Liver (tissue), 9 donors: Measurements from ENCODE around the gene HEATR3. TPM values are rescaled to one million over a fixed set of nuclear protein-coding genes. Genes with fewer than 3 reads are reported as not detected.

ENCODE experiments used
- DNase-seq: peaks from one replicate; pipeline ENCODE4 v3.0.0-alpha.2; 2017; ENCODE audit warnings: low spot score
- H3K27ac ChIP-seq, 2 donors: one replicate each; pipeline ENCODE4 v1.7.0; 2013; ENCODE audit warnings: inconsistent platforms in 2 of 2, low read length in 2 of 2, control low read depth in 1 of 2, low read depth in 1 of 2, mild to moderate bottlenecking in 1 of 2
- H3K27me3 ChIP-seq, 4 donors: one replicate each; pipeline versions ENCODE4 v1.6.1 to v1.7.0; 2013; ENCODE audit warnings: low read length in 3 of 4, inconsistent platforms in 1 of 4, mild to moderate bottlenecking in 1 of 4, moderate library complexity in 1 of 4; ENCODE audit not compliant: control insufficient read depth in 4 of 4, insufficient read depth in 4 of 4
- H3K36me3 ChIP-seq, 4 donors: one replicate each; pipeline versions ENCODE4 v1.6.1 to v1.7.0; 2013; ENCODE audit warnings: low read length in 3 of 4, mild to moderate bottlenecking in 3 of 4, low read depth in 1 of 4, moderate library complexity in 1 of 4; ENCODE audit not compliant: control insufficient read depth in 4 of 4, insufficient read depth in 3 of 4
- H3K4me1 ChIP-seq, 4 donors: one replicate each; pipeline versions ENCODE4 v1.6.1 to v1.7.0; 2013; ENCODE audit warnings: low read length in 3 of 4, mild to moderate bottlenecking in 3 of 4, moderate library complexity in 1 of 4; ENCODE audit not compliant: control insufficient read depth in 4 of 4, insufficient read depth in 4 of 4
- H3K4me3 ChIP-seq, 3 donors: one replicate each; pipeline versions ENCODE4 v1.6.1 to v1.7.0; 2013; ENCODE audit warnings: low read length in 3 of 3, control low read depth in 1 of 3, low read depth in 1 of 3, mild to moderate bottlenecking in 1 of 3
- H3K9ac ChIP-seq, 2 donors: one replicate each; pipeline ENCODE4 v1.7.0; 2013; ENCODE audit warnings: low read length in 2 of 2, mild to moderate bottlenecking in 2 of 2, moderate library complexity in 2 of 2, control low read depth in 1 of 2, low read depth in 1 of 2
- H3K9me3 ChIP-seq, 4 donors: one replicate each; pipeline versions ENCODE4 v1.6.1 to v1.7.0; 2013; ENCODE audit warnings: low read length in 3 of 4; ENCODE audit not compliant: control insufficient read depth in 4 of 4
- ATF3 ChIP-seq: IDR thresholded peaks from 2 replicates; pipeline ENCODE4 v1.6.1; 2016; ENCODE audit warnings: antibody characterized with exemption
- CTCF ChIP-seq: fragments of 150-350 bp; IDR thresholded peaks from 2 replicates; pipeline ENCODE4 v1.5.1; 2017; ENCODE audit warnings: improper control_type of control experiment, low read depth, low read length; ENCODE audit not compliant: missing input control
- FOXA1 ChIP-seq: IDR thresholded peaks from 2 replicates; pipeline ENCODE4 v1.6.1; 2016; ENCODE audit warnings: antibody characterized with exemption
- FOXA2 ChIP-seq: IDR thresholded peaks from 2 replicates; pipeline ENCODE4 v1.6.1; 2016; ENCODE audit warnings: antibody characterized with exemption
- GABPA ChIP-seq, 2 donors: IDR thresholded peaks in 1 of 2; conservative IDR thresholded peaks in 1 of 2; 2 replicates each; pipeline ENCODE4 v1.6.1; 2016; ENCODE audit warnings: antibody characterized with exemption in 2 of 2, mild to moderate bottlenecking in 1 of 2, moderate library complexity in 1 of 2
- HNF4A ChIP-seq, 2 donors: conservative IDR thresholded peaks; 2 replicates each; pipeline ENCODE4 v1.6.1; 2016; ENCODE audit warnings: antibody characterized with exemption in 2 of 2, mild to moderate bottlenecking in 2 of 2
- HNF4G ChIP-seq: IDR thresholded peaks from 2 replicates; pipeline ENCODE4 v1.6.1; 2016; ENCODE audit warnings: antibody characterized with exemption
- NR2F2 ChIP-seq: IDR thresholded peaks from 2 replicates; pipeline ENCODE4 v1.6.1; 2016; ENCODE audit warnings: antibody characterized with exemption
- RAD21 ChIP-seq, 2 donors: IDR thresholded peaks; 2 replicates each; pipeline ENCODE4 v1.6.1; 2016; ENCODE audit warnings: antibody characterized with exemption in 2 of 2, mild to moderate bottlenecking in 2 of 2
- RXRA ChIP-seq, 2 donors: IDR thresholded peaks; 2 replicates each; pipeline ENCODE4 v1.6.1; 2017 to 2018; ENCODE audit warnings: antibody characterized with exemption in 2 of 2, mild to moderate bottlenecking in 1 of 2
- SP1 ChIP-seq: IDR thresholded peaks from 2 replicates; pipeline ENCODE4 v1.6.1; 2018; ENCODE audit warnings: antibody characterized with exemption, mild to moderate bottlenecking
- TAF1 ChIP-seq: conservative IDR thresholded peaks from 2 replicates; pipeline ENCODE4 v1.6.1; 2016; ENCODE audit warnings: antibody characterized with exemption, mild to moderate bottlenecking
- YY1 ChIP-seq: IDR thresholded peaks from 2 replicates; pipeline ENCODE4 v1.6.1; 2016; ENCODE audit warnings: antibody characterized with exemption, mild to moderate bottlenecking
- ZBTB33 ChIP-seq: IDR thresholded peaks from 2 replicates; pipeline ENCODE4 v1.6.1; 2016; ENCODE audit warnings: antibody characterized with exemption
- WGBS: extraction: QIAGEN DNeasy Blood & Tissue Kit; methylation state at CpG from one replicate; pipeline ENCODE4 v1.1.7; 2013; 5-methylcytosine and 5-hydroxymethylcytosine counted together
- polyA plus RNA-seq, 2 donors: library from polyadenylated mRNA; stranded (reverse) in 1 of 2; unstranded in 1 of 2; fragments of 200-250 nt in 1 of 2; fragments of >200 nt in 1 of 2; fragmentation: Nextera tagmentation in 1 of 2; extraction: Ambion mirVana in 1 of 2; gene quantifications; one replicate each; pipeline versions ENCODE4 v1.2.1 to v1.2.3, GENCODE V29; 2013 to 2015
- total RNA-seq, 2 donors: library from RNA; depleted of rRNA; stranded (reverse); fragments of >200 nt; gene quantifications; one replicate each; pipeline ENCODE4 v1.2.3, GENCODE V29; 2014
- TF ChIP-seq, protein P1 (sequence below): IDR thresholded peaks from 2 replicates; pipeline ENCODE4 v1.6.1; 2016; ENCODE audit warnings: antibody characterized with exemption, mild to moderate bottlenecking
- TF ChIP-seq, protein P2 (sequence below): IDR thresholded peaks from 2 replicates; pipeline ENCODE4 v1.6.1; 2016; ENCODE audit warnings: antibody characterized with exemption
- donor health status: healthy.
- donor health status: healthy.
- donor health status: healthy.
- donor health status: healthy.
- donor health status: healthy.

The HEATR3 gene
- total and polyA plus RNA-seq, 4 donors, result 3.8 to 24.3 (median 9.7) TPM

- H3K27me3 ChIP-seq, result no peaks in the 10 kb centered on the region
- no peak overlapping the region for H3K27ac ChIP-seq
- TF ChIP-seq RXRA (IDR thresholded peaks at IDR 0.05) (no peak), FOXA2 (no peak), CTCF (no peak), YY1 (no peak)
- no peak overlapping the region for H3K9ac ChIP-seq
- 81% methylated on average over 9 of the region's 9 CpGs for WGBS
- no peak overlapping the region for H3K4me3 ChIP-seq
- H3K4me1 ChIP-seq, result peaks cover 0 to 8% (median 5%) of the 10 kb centered on the region in 4 donors
- no peaks in the 10 kb centered on the region for H3K36me3 ChIP-seq
- no peak for DNase-seq
- H3K9me3 ChIP-seq, result no peaks in the 10 kb centered on the region
Measured at GRCh38 chr16:50146479-50147435, 81.0 kb downstream of the HEATR3 start.

DNA sequence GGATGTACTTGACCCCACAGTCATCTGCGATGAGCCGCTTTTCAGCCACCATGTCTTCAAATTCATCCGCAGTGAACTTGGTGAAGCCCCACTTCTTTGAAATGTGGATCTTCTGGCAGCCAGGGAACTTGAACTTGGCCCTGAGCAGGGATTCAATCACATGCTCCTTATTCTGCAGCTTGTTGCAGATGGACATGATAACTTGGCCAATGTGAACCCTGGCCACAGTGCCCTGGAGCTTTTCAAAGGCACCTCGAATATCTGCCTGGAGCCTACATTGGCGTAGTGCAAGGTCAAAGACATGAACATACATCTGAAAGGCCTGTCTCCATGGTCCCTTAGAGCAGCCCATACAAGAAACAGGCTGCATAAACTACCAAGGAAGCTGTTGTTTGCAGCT is 85.6 kb downstream of the HEATR3 start:
- Histone ChIP-seq H3K27ac (no peak overlapping the region), H3K9ac (no peak overlapping the region), H3K9me3 (no peaks in the 10 kb centered on the region), H3K36me3 (no peaks in the 10 kb centered on the region), H3K27me3 (no peaks in the 10 kb centered on the region), H3K4me3 (no peak overlapping the region), H3K4me1 (peaks cover 0 to 25% (median 16%) of the 10 kb centered on the region in 4 donors)
- TF ChIP-seq FOXA2 (no peak), FOXA1 (no peak), ATF3 (no peak), GABPA (IDR thresholded peaks at IDR 0.05 in 1 of 2, conservative IDR thresholded peaks at IDR 0.05 in 1 of 2) (no peak), HNF4A (conservative IDR thresholded peaks at IDR 0.05) (no peak), SP1 (no peak), RXRA (IDR thresholded peaks at IDR 0.05) (no peak), TAF1 (no peak), RAD21 (IDR thresholded peaks at IDR 0.05) (no peak)
- DNase-seq, result no peak
- 94% methylated on average over 5 of the region's 5 CpGs for WGBS

DNA sequence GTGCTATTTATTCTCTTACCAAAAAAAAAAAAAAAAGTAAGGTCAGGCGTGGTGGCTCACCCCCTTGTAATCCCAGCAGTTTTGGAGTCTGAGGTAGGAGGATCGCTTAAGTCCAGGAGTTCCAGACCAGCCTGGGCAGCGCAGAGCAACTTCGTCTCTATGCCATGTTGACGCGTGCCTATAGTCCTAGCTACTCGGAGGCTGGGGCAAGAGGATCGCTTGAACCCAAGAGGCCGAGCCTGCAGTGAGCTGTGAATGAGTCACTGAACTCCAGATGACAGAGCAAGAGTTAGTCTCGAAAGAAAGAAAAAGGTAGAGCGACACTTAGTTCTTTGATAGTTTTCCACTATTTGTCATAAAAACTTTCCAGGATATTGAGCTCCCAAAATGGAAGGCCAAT is 86.0 kb downstream of the HEATR3 start:
- Histone ChIP-seq H3K27ac (no peak overlapping the region), H3K27me3 (no peaks in the 10 kb centered on the region), H3K4me3 (peak overlapping the region in 1 of 3 donors; percentile 97), H3K4me1 (peaks cover 0 to 25% (median 16%) of the 10 kb centered on the region in 4 donors), H3K36me3 (no peaks in the 10 kb centered on the region), H3K9me3 (no peaks in the 10 kb centered on the region), H3K9ac (no peak overlapping the region)
- no peak for DNase-seq
- no peak for TF ChIP-seq GABPA (IDR thresholded peaks at IDR 0.05 in 1 of 2, conservative IDR thresholded peaks at IDR 0.05 in 1 of 2)
- no peak for TF ChIP-seq TAF1
- TF ChIP-seq NR2F2, result no peak
- TF ChIP-seq, protein P1, sequence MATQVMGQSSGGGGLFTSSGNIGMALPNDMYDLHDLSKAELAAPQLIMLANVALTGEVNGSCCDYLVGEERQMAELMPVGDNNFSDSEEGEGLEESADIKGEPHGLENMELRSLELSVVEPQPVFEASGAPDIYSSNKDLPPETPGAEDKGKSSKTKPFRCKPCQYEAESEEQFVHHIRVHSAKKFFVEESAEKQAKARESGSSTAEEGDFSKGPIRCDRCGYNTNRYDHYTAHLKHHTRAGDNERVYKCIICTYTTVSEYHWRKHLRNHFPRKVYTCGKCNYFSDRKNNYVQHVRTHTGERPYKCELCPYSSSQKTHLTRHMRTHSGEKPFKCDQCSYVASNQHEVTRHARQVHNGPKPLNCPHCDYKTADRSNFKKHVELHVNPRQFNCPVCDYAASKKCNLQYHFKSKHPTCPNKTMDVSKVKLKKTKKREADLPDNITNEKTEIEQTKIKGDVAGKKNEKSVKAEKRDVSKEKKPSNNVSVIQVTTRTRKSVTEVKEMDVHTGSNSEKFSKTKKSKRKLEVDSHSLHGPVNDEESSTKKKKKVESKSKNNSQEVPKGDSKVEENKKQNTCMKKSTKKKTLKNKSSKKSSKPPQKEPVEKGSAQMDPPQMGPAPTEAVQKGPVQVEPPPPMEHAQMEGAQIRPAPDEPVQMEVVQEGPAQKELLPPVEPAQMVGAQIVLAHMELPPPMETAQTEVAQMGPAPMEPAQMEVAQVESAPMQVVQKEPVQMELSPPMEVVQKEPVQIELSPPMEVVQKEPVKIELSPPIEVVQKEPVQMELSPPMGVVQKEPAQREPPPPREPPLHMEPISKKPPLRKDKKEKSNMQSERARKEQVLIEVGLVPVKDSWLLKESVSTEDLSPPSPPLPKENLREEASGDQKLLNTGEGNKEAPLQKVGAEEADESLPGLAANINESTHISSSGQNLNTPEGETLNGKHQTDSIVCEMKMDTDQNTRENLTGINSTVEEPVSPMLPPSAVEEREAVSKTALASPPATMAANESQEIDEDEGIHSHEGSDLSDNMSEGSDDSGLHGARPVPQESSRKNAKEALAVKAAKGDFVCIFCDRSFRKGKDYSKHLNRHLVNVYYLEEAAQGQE, result no peak
- no peak for TF ChIP-seq ZBTB33
- TF ChIP-seq, protein P2, sequence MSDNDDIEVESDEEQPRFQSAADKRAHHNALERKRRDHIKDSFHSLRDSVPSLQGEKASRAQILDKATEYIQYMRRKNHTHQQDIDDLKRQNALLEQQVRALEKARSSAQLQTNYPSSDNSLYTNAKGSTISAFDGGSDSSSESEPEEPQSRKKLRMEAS, result no peak
- no peak for TF ChIP-seq RAD21 (IDR thresholded peaks at IDR 0.05)
- TF ChIP-seq YY1, result no peak
- no peak for TF ChIP-seq HNF4G
- TF ChIP-seq SP1, result no peak
- no peak for TF ChIP-seq HNF4A (conservative IDR thresholded peaks at IDR 0.05)
- WGBS, result 93% methylated on average over 11 of the region's 11 CpGs
